Glutamatergic neuron (in vitro differentiated cells): ENCODE results near the gene FUT3. TPM values are rescaled to one million over a fixed set of nuclear protein-coding genes. Genes with fewer than 3 reads are reported as not detected.

ENCODE experiments used
- DNase-seq: peaks from one replicate; pipeline ENCODE4 v3.0.0; 2022
- H3K27ac Mint-ChIP-seq: one replicate; pipeline ENCODE4 v1.8.0; 2020; ENCODE audit warnings: mild to moderate bottlenecking, mixed read lengths, inconsistent platforms; ENCODE audit not compliant: unreplicated experiment
- H3K27me3 Mint-ChIP-seq: one replicate; pipeline ENCODE4 v1.8.0; 2020; ENCODE audit warnings: mild to moderate bottlenecking, moderate library complexity, mixed read lengths, inconsistent platforms; ENCODE audit not compliant: unreplicated experiment
- H3K36me3 Mint-ChIP-seq: one replicate; pipeline ENCODE4 v1.8.0; 2020; ENCODE audit warnings: mild to moderate bottlenecking, mixed read lengths, inconsistent platforms; ENCODE audit not compliant: unreplicated experiment
- H3K4me1 Mint-ChIP-seq: one replicate; pipeline ENCODE4 v1.8.0; 2020; ENCODE audit warnings: mild to moderate bottlenecking, low read depth, mixed read lengths, inconsistent platforms; ENCODE audit not compliant: unreplicated experiment
- H3K4me3 Mint-ChIP-seq: one replicate; pipeline ENCODE4 v1.8.0; 2020; ENCODE audit warnings: mild to moderate bottlenecking, mixed read lengths, inconsistent platforms; ENCODE audit not compliant: unreplicated experiment
- H3K9me3 Mint-ChIP-seq: one replicate; pipeline ENCODE4 v1.8.0; 2020; ENCODE audit warnings: mild to moderate bottlenecking, moderate library complexity, mixed read lengths, inconsistent platforms; ENCODE audit not compliant: unreplicated experiment
- CTCF ChIP-seq: fragments of 200-600 bp; sonication (generic); IDR thresholded peaks from one replicate; pipeline ENCODE4 v1.5.0; 2021; ENCODE audit not compliant: partially characterized antibody, unreplicated experiment
- total RNA-seq: library from RNA; stranded (reverse); fragmentation: NEBNext Ultra II Directional; extraction: Animal tissue kit (Norgen Biotek cat#: 25700); gene quantifications from one replicate; pipeline ENCODE4 v1.2.1, GENCODE V29; 2021; ENCODE audit not compliant: unreplicated experiment

FUT3 gene
- total RNA-seq, 1 donor from 2014 or later: not detected

- H3K27me3 Mint-ChIP-seq: peaks cover 18% of the 10 kb centered on the region
- peak overlapping the region; percentile 43 for H3K4me3 Mint-ChIP-seq
- no peaks in the 10 kb centered on the region for H3K36me3 Mint-ChIP-seq
- DNase-seq: no peak
- peaks cover 5% of the 10 kb centered on the region for H3K4me1 Mint-ChIP-seq
- TF ChIP-seq CTCF: no peak
- peaks cover 5% of the 10 kb centered on the region for H3K9me3 Mint-ChIP-seq
- H3K27ac Mint-ChIP-seq: peak overlapping the region; percentile 60
Measured at GRCh38 chr19:5806905-5807304, 44.3 kb downstream of the FUT3 start.

- no peak overlapping the region for H3K4me3 Mint-ChIP-seq
- peaks cover 5% of the 10 kb centered on the region for H3K9me3 Mint-ChIP-seq
- no peak overlapping the region for H3K27ac Mint-ChIP-seq
- peaks cover 18% of the 10 kb centered on the region for H3K27me3 Mint-ChIP-seq
- H3K36me3 Mint-ChIP-seq: no peaks in the 10 kb centered on the region
- H3K4me1 Mint-ChIP-seq: peaks cover 7% of the 10 kb centered on the region
- TF ChIP-seq CTCF: peak; percentile 33
- DNase-seq: no peak
Measured at GRCh38 chr19:5806133-5806489, 45.1 kb downstream of the FUT3 start.

- H3K9me3 Mint-ChIP-seq: peaks cover 5% of the 10 kb centered on the region
- peaks cover 19% of the 10 kb centered on the region for H3K27me3 Mint-ChIP-seq
- H3K4me1 Mint-ChIP-seq: peaks cover 7% of the 10 kb centered on the region
- no peak overlapping the region for H3K27ac Mint-ChIP-seq
- no peaks in the 10 kb centered on the region for H3K36me3 Mint-ChIP-seq
- peak; percentile 85 for TF ChIP-seq CTCF
- H3K4me3 Mint-ChIP-seq: no peak overlapping the region
- DNase-seq: peak; percentile 93
Measured at GRCh38 chr19:5805462-5806132, 45.7 kb downstream of the FUT3 start.

GRCh38 chr19:5804516-5805461, 46.5 kb downstream of the FUT3 start, which contains the start of gene NRTN:
Gene NRTN, plus strand, starts transcription at chr19:5805067. Its CDS starts 19,099 bp downstream, at chr19:5824166.
- peaks cover 7% of the 10 kb centered on the region for H3K4me1 Mint-ChIP-seq
- peaks cover 20% of the 10 kb centered on the region for H3K27me3 Mint-ChIP-seq
- H3K27ac Mint-ChIP-seq: no peak within 1 kb of the TSS
- peak within 1 kb of the TSS; percentile 42 for H3K4me3 Mint-ChIP-seq
- peaks cover 5% of the 10 kb centered on the region for H3K9me3 Mint-ChIP-seq
- DNase-seq: peak; percentile 48
- no peak for TF ChIP-seq CTCF
- no peaks in the 10 kb centered on the region for H3K36me3 Mint-ChIP-seq
